SU-DHL-6 (cell line): ENCODE data around the gene SREK1IP1.

Source experiments
- H2AFZ ChIP-seq: fragments of 200-600 bp; sonication (generic); 2 replicates; pipeline ENCODE4 v1.6.1; 2014; ENCODE audit warnings: low read depth, mild to moderate bottlenecking, moderate library complexity, mixed read lengths, antibody characterized with exemption, low read length; ENCODE audit not compliant: severe bottlenecking
- H3F3A ChIP-seq: fragments of 200-600 bp; shearing (Covaris generic); 2 replicates; pipeline ENCODE4 v1.6.0; 2016; ENCODE audit warnings: antibody characterized with exemption, mild to moderate bottlenecking; ENCODE audit not compliant: insufficient read depth
- H3K27ac ChIP-seq: fragments of 200-600 bp; sonication (generic); 2 replicates; pipeline ENCODE4 v1.5.1; 2016; ENCODE audit warnings: low read depth, mild to moderate bottlenecking, low read length, moderate library complexity, mixed read lengths
- H3K27me3 ChIP-seq: fragments of 200-600 bp; sonication (generic), shearing (Covaris generic); 2 replicates; pipeline ENCODE4 v1.6.0; 2014; ENCODE audit warnings: mild to moderate bottlenecking, low read length
- H3K36me3 ChIP-seq: fragments of 200-600 bp; sonication (generic); 2 replicates; pipeline ENCODE4 v1.6.1; 2014; ENCODE audit warnings: mild to moderate bottlenecking, low read length, mixed read lengths
- H3K4me2 ChIP-seq: fragments of 300-600, 200-600 bp; shearing (Covaris generic), sonication (generic); 2 replicates; pipeline ENCODE4 v1.6.0; 2014; ENCODE audit warnings: low read length, low read depth, mild to moderate bottlenecking; ENCODE audit not compliant: poor library complexity, severe bottlenecking
- H3K4me3 ChIP-seq: fragments of 200-600 bp; sonication (generic); 2 replicates; pipeline ENCODE4 v1.5.1; 2014; ENCODE audit warnings: antibody characterized with exemption, low read length, mild to moderate bottlenecking, mixed read lengths; ENCODE audit not compliant: insufficient read depth, poor library complexity, severe bottlenecking
- H3K79me2 ChIP-seq: fragments of 200-600 bp; sonication (generic); 2 replicates; pipeline ENCODE4 v1.6.1; 2014; ENCODE audit warnings: mild to moderate bottlenecking, low read length, moderate library complexity; ENCODE audit not compliant: insufficient read depth
- H3K9ac ChIP-seq: fragments of 200-600 bp; sonication (generic); 2 replicates; pipeline ENCODE4 v1.7.0; 2014; ENCODE audit warnings: mild to moderate bottlenecking, low read length
- H3K9me2 ChIP-seq: fragments of 200-600 bp; sonication (generic); replicated peaks from 2 replicates; pipeline ENCODE4 v1.6.1; 2014; ENCODE audit warnings: low read length; ENCODE audit not compliant: insufficient read depth
- H3K9me3 ChIP-seq: fragments of 200-600 bp; sonication (generic); 2 replicates; pipeline ENCODE4 v1.6.1; 2014; ENCODE audit warnings: low read length, mixed read lengths; ENCODE audit not compliant: insufficient read depth
- H4K20me1 ChIP-seq: fragments of 200-600 bp; sonication (generic); 2 replicates; pipeline ENCODE4 v1.6.1; 2014; ENCODE audit warnings: low read depth, mild to moderate bottlenecking, antibody characterized with exemption, low read length, moderate library complexity, mixed read lengths
- CTCF ChIP-seq: fragments of 200-600 bp; sonication (generic); IDR thresholded peaks from one replicate; pipeline ENCODE4 v1.5.1; 2017; ENCODE audit warnings: antibody characterized with exemption, mild to moderate bottlenecking, low read length, moderate library complexity; ENCODE audit not compliant: insufficient read depth, poor library complexity, severe bottlenecking
- EZH2phosphoT487 ChIP-seq: fragments of 200-600 bp; sonication (generic), shearing (Covaris generic); conservative IDR thresholded peaks from 2 replicates; pipeline ENCODE4 v1.6.1; 2018; ENCODE audit warnings: mild to moderate bottlenecking, antibody characterized with exemption, low read length, moderate library complexity, mixed read lengths

The SREK1IP1 gene

GRCh38 chr5:64680289-64680688, 88.2 kb downstream of the SREK1IP1 start:
- Histone ChIP-seq H3K36me3 (no peaks in the 10 kb centered on the region), H3K9me3 (no peaks in the 10 kb centered on the region), H4K20me1 (no peaks in the 10 kb centered on the region), H3K4me3 (no peak overlapping the region), H3K4me2 (no peak overlapping the region), H2AFZ (no peak overlapping the region), H3K9ac (no peak overlapping the region), H3K27ac (no peak overlapping the region), H3K79me2 (no peaks in the 10 kb centered on the region), H3K9me2 (no peaks in the 10 kb centered on the region), H3K27me3 (no peaks in the 10 kb centered on the region), H3F3A (no peaks in the 10 kb centered on the region)
- TF ChIP-seq EZH2phosphoT487 (no peak), CTCF (no peak)

- Histone ChIP-seq H3K27me3 (no peaks in the 10 kb centered on the region), H4K20me1 (no peaks in the 10 kb centered on the region), H2AFZ (no peak overlapping the region), H3K9me2 (no peaks in the 10 kb centered on the region), H3K79me2 (no peaks in the 10 kb centered on the region), H3F3A (no peaks in the 10 kb centered on the region), H3K9ac (no peak overlapping the region), H3K4me3 (no peak overlapping the region), H3K4me2 (no peak overlapping the region), H3K9me3 (no peaks in the 10 kb centered on the region), H3K36me3 (no peaks in the 10 kb centered on the region), H3K27ac (no peak overlapping the region)
- TF ChIP-seq CTCF (no peak), EZH2phosphoT487 (no peak)
Measured at GRCh38 chr5:64678374-64678773, 90.1 kb downstream of the SREK1IP1 start.

DNA sequence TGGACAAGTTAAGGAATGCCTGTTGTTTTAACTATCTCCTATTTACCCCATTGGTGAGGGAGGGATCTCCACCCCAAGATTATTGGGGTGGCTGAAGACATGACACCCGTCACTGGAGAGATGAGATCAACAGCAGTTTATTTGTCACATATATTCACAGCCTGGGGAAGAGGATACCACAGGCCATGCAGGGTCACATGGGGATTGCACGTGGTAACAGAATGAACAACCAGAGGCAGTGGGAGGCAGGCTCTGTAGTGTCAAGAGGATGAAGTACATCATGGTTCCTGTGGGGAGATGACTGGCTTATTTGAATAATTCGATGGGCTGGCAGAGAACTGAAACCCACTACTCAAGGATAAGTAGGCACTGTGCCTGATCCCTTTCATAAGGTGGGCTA, 96.8 kb downstream of the SREK1IP1 start:
- no peaks in the 10 kb centered on the region for H3K9me3 ChIP-seq
- H2AFZ ChIP-seq: no peak overlapping the region
- no peak overlapping the region for H3K4me2 ChIP-seq
- no peaks in the 10 kb centered on the region for H3K36me3 ChIP-seq
- no peak for TF ChIP-seq EZH2phosphoT487
- no peak for TF ChIP-seq CTCF
- H3F3A ChIP-seq: no peaks in the 10 kb centered on the region
- no peaks in the 10 kb centered on the region for H3K79me2 ChIP-seq
- H3K4me3 ChIP-seq: no peak overlapping the region
- no peaks in the 10 kb centered on the region for H3K27me3 ChIP-seq
- no peaks in the 10 kb centered on the region for H4K20me1 ChIP-seq
- H3K27ac ChIP-seq: no peak overlapping the region
- no peaks in the 10 kb centered on the region for H3K9me2 ChIP-seq
- H3K9ac ChIP-seq: no peak overlapping the region

DNA sequence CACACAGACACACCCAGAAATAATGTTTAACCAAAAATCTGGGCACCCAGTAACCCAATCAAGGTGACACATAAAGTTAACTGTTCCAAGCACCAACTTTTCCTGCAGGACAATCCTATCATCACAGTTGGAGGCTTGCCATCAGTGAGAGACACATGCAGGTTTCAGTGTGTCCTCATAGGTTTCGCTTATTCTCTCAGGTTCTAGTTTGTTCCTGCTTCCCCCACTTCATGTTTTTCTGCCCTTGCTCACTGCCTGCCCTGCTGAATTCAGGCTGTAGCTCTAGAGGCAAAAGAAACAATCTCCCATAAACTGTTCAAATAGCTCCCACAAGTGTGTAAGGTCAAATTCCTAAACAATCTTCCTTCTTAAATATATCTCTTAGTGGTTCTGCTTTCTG, 98.2 kb downstream of the SREK1IP1 start:
- no peaks in the 10 kb centered on the region for H3F3A ChIP-seq
- TF ChIP-seq EZH2phosphoT487 (no peak), CTCF (no peak)
- no peak overlapping the region for H3K9ac ChIP-seq

More for the DNA sequence above, 98.2 kb downstream of the SREK1IP1 start:
- H3K4me2 ChIP-seq: no peak overlapping the region
- no peak overlapping the region for H2AFZ ChIP-seq
- H4K20me1 ChIP-seq: no peaks in the 10 kb centered on the region
- H3K36me3 ChIP-seq: no peaks in the 10 kb centered on the region
- no peaks in the 10 kb centered on the region for H3K27me3 ChIP-seq
- H3K9me2 ChIP-seq: no peaks in the 10 kb centered on the region
- no peak overlapping the region for H3K4me3 ChIP-seq
- no peaks in the 10 kb centered on the region for H3K79me2 ChIP-seq
- no peak overlapping the region for H3K27ac ChIP-seq
- H3K9me3 ChIP-seq: no peaks in the 10 kb centered on the region
